ENCODE data around the gene SNAI1. TPM values are rescaled to one million over a fixed set of nuclear protein-coding genes. Genes with fewer than 3 reads are reported as not detected.

SNAI1 gene
- total RNA-seq (2014; rRNA removed) (5.4 and 6.2 TPM in 2 replicates), Bru-seq, nascent RNA (percentile 39 among the genes with signal in this experiment), BruChase-seq, experiment 1, labeled RNA remaining after a 6-hour chase (percentile 45 among the genes with signal in this experiment), BruChase-seq, experiment 2, labeled RNA remaining after a 2-hour chase (percentile 43 among the genes with signal in this experiment)
- long read RNA-seq, partial matches to known transcripts, result 0 of 1 reads
- long read RNA-seq, other reads (novel, unspliced or antisense), result 0 of 1 reads

DNA sequence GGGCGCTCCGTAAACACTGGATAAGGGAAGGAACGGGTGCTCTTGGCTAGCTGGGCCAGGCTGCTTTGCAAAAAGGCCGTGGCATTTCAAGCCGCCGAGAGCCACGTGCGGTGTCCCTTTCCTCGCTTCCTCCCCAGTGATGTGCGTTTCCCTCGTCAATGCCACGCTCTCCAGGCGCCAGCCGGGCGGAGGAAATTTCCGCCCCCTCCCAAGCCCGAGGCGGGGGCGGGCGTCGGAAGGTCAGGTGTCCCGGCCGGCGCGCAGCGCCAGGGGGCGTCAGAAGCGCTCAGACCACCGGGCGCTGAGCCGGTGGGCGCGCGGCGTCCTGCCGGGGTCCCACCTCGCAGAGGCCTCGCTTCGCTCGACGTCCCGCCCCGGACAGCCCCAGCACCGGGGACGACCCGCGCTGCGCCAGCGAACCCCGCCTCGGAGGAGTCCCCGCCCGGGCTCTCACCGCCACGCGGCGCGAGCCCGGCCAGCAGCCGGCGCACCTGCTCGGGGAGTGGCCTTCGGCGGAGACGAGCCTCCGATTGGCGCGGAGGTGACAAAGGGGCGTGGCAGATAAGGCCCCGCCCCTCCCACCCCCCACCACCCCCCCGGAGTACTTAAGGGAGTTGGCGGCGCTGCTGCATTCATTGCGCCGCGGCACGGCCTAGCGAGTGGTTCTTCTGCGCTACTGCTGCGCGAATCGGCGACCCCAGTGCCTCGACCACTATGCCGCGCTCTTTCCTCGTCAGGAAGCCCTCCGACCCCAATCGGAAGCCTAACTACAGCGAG lies at the start of gene SNAI1:
SNAI1 (plus strand) TSS at position 635 of the 777 bp plus-strand sequence; CDS start at position 715, 80 bp downstream.
- Histone ChIP-seq H3K9me3 (ENCODE audit: low read length) (no peaks in the 10 kb centered on the region), H3K4me3 (ENCODE audit: low read length) (peak within 1 kb of the TSS; percentile 70), H3K9ac (ENCODE audit: low read length) (peak within 1 kb of the TSS; percentile 56), H3K36me3 (ENCODE audit: low read depth, low read length) (no peaks in the 10 kb centered on the region), H3K9me2 (replicated peaks; ENCODE audit: low read length) (no peaks in the 10 kb centered on the region), H3K79me2 (ENCODE audit: low read length) (no peaks in the 10 kb centered on the region; the same call in 1 of the 2 replicates), H3K27ac (ENCODE audit: low read length) (no peak within 1 kb of the TSS), H3K4me2 (ENCODE audit: low read length) (peak within 1 kb of the TSS; percentile 92), H3K4me1 (ENCODE audit: insufficient read depth, low read length) (peaks cover 25% of the 10 kb centered on the region), H4K20me1 (ENCODE audit: low read length) (no peaks in the 10 kb centered on the region), H2AFZ (ENCODE audit: low read length) (peak within 1 kb of the TSS; percentile 54), H3F3A (ENCODE audit: low read length, unreplicated experiment) (no peaks in the 10 kb centered on the region), H3K27me3 (ENCODE audit: low read length) (no peaks in the 10 kb centered on the region)
- CTCF ChIA-PET, result interaction anchor here (0.7 kb wide), 1 partner anchor 89 kb away, joined by 3 read pairs; no protein-coding TSS in a partner anchor
- TF ChIP-seq EZH2phosphoT487 (IDR thresholded peaks at IDR 0.05; ENCODE audit: borderline replicate concordance, low read length), result no peak
- TF ChIP-seq EZH2 (IDR thresholded peaks at IDR 0.05; ENCODE audit: low read length, unreplicated experiment), result no peak
- TF ChIP-seq, protein P1, sequence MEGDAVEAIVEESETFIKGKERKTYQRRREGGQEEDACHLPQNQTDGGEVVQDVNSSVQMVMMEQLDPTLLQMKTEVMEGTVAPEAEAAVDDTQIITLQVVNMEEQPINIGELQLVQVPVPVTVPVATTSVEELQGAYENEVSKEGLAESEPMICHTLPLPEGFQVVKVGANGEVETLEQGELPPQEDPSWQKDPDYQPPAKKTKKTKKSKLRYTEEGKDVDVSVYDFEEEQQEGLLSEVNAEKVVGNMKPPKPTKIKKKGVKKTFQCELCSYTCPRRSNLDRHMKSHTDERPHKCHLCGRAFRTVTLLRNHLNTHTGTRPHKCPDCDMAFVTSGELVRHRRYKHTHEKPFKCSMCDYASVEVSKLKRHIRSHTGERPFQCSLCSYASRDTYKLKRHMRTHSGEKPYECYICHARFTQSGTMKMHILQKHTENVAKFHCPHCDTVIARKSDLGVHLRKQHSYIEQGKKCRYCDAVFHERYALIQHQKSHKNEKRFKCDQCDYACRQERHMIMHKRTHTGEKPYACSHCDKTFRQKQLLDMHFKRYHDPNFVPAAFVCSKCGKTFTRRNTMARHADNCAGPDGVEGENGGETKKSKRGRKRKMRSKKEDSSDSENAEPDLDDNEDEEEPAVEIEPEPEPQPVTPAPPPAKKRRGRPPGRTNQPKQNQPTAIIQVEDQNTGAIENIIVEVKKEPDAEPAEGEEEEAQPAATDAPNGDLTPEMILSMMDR (conservative IDR thresholded peaks at IDR 0.05; ENCODE audit: low read depth, low read length), result peak; percentile 77
- peak; percentile 96 for DNase-seq
- intact Hi-C loops (cut with micrococcal nuclease), result loop anchor here (5.0 kb wide), 1 partner anchor 185 kb away; no protein-coding TSS in a partner anchor
- peak; percentile 92 for ATAC-seq
- POLR2A ChIA-PET (ENCODE audit: unreplicated experiment), result no interaction called here
- no TSS peak for BruUV-seq (replicated peaks)

DNA sequence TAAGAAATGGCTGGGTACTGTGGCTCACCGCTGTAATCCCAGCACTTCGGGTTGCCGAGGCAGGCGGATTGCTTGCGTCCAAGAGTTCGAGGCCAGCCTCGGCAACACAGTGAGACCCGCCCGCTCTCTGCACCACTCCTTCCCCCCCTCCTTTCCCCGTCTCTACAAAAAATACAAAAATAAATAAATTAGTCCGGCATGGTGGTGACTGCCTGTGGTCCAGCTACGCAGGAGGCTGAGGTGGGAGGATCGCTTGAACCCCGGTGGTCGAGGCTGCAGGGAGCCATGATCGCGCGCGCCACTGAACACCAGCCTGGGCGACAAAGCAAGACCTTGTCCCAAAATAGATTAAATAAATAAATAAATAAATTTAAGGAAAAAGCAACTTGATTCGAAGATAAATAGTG lies 47.0 kb upstream of the SNAI1 start:
- ATAC-seq (peak; percentile 2), DNase-seq (no peak)
- TF ChIP-seq EZH2 (IDR thresholded peaks at IDR 0.05; ENCODE audit: low read length, unreplicated experiment), result no peak
- no peak for TF ChIP-seq EZH2phosphoT487 (IDR thresholded peaks at IDR 0.05; ENCODE audit: borderline replicate concordance, low read length)
- TF ChIP-seq, protein P1 (conservative IDR thresholded peaks at IDR 0.05; ENCODE audit: low read depth, low read length), result no peak
- intact Hi-C loops (cut with micrococcal nuclease), result loop anchor here (2.0 kb wide), 1 partner anchor 15 kb away; no protein-coding TSS in a partner anchor
- no peaks in the 10 kb centered on the region for H3K9me3 ChIP-seq (ENCODE audit: low read length)
- ChIA-PET CTCF (interaction anchor here (0.5 kb wide), 1 partner anchor 598 kb away, joined by 5 read pairs; no protein-coding TSS in a partner anchor), POLR2A (ENCODE audit: unreplicated experiment) (interaction anchor here (0.5 to 0.9 kb wide), 3 partner anchors 180 to 1368 kb away, joined by 3 to 6 read pairs (median 3); no protein-coding TSS in a partner anchor)
- peaks cover 46% of the 10 kb centered on the region for H3K79me2 ChIP-seq (ENCODE audit: low read length)
- H2AFZ ChIP-seq (ENCODE audit: low read length), result peak overlapping the region; percentile 99
- H3K36me3 ChIP-seq (ENCODE audit: low read depth, low read length), result peaks cover 15% of the 10 kb centered on the region
- peak overlapping the region; percentile 91 for H3K4me3 ChIP-seq (ENCODE audit: low read length)
- H3K27me3 ChIP-seq (ENCODE audit: low read length), result no peaks in the 10 kb centered on the region
- H4K20me1 ChIP-seq (ENCODE audit: low read length), result peaks cover 13% of the 10 kb centered on the region
- H3K4me2 ChIP-seq (ENCODE audit: low read length), result peak overlapping the region; percentile 85
- no peaks in the 10 kb centered on the region for H3F3A ChIP-seq (ENCODE audit: low read length, unreplicated experiment)
- peak overlapping the region; percentile 92 for H3K9ac ChIP-seq (ENCODE audit: low read length)
- peaks cover 17% of the 10 kb centered on the region for H3K4me1 ChIP-seq (ENCODE audit: insufficient read depth, low read length)
- H3K27ac ChIP-seq (ENCODE audit: low read length), result no peak overlapping the region
- no peaks in the 10 kb centered on the region for H3K9me2 ChIP-seq (replicated peaks; ENCODE audit: low read length)
- BruUV-seq (replicated peaks), result no TSS peak
